GM21526 (cell line): Measurements from ENCODE around the gene METAP1D.

Source experiments
- ATAC-seq: cut with Tn5 transposase; IDR thresholded peaks from one replicate; pipeline ENCODE4 v1.9.1; 2021; ENCODE audit warnings: moderate library complexity; ENCODE audit not compliant: unreplicated experiment, low FRiP score

The METAP1D gene

DNA sequence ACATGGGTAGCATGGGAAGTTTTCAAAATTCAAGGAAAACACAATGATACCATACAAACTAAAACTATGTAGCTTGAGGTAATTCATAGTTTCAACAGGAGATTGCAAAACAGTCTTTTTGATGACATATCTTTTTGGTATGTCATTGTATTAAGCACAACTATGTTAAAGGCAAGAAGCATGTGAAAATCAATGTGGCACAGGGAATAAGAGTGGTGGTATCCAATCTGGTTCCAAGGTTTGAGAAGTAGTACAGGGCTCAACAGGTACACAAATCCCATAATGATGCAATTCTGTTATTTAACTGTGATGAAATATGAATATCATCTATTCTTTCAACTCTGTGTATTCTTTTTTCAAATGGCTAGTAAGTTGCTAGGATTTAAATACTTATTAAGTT lies 119.3 kb downstream of the METAP1D start:
- ATAC-seq, result no peak

DNA sequence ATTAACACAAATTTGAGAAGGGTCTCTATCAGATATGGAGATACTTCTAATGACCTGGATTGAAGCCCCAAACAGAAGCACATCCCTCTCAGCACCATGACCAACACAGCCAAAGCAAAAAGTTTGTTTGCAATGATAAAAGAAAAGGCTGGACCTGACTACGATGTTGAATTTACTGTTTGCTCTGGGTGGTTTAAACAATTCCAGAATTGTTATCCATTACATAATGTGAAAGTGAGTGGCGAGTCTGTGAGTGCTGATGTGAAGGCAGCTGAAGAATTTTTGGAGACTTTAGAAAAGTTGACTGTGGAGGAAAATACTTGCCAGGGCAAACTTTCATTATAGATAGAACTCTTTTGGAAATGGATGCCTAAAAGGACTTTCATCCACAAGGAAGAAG lies 120.4 kb downstream of the METAP1D start:
- no peak for ATAC-seq

DNA sequence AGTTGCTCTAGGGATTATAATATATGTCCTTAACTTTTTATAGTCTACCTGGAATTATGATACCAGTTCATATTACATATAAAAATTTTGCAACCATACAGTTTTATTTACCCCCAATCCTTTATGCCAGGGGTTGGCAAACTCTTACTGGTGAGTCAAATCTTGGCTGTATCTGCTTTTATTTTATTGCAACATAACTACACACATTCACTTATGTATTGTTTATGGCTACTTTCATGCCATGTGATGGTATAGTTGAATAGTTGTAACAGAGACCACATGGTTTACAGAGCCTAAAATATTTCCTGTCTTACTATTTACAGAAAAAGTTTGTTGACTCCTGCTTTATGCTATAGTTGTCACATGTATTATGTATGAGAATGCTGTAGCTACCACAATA lies 128.7 kb downstream of the METAP1D start:
- ATAC-seq, result no peak

DNA sequence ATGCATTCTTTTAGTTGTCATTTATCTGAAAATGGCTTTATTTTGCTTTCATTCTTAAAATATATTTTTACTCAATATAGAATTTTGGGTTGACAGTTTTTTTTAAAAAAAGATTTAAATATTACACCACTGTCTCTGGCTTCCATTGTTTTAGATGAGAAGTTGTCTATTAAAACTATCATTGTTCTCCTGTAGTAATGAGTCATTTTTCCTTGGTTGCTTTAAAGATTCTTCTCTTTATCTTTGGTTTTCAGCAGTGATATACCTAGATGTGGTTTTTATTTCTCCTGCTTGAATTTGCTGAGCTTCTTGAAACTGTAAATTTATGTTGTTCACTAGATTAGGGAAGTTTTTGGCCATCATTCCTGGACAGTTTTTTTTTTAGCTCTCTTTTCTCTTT lies 129.7 kb downstream of the METAP1D start:
- no peak for ATAC-seq
